ENCODE data around the gene KANSL2. TPM values are rescaled to one million over a fixed set of nuclear protein-coding genes. Genes with fewer than 3 reads are reported as not detected.
A peak's percentile ranks its signal among the peaks of the same experiment; 100 is the strongest.

KANSL2 gene
- total and polyA plus RNA-seq, 9 of the 15 experiments (the other 6 are each of a cell fraction or from before 2014, with no cell fraction given): 41.1 to 89.8 (median 55.4) TPM

- TF ChIP-seq HLTF (IDR thresholded peaks at IDR 0.05) (no peak), ERF (CRISPR knock-in tag; IDR thresholded peaks at IDR 0.05) (no peak), EP300 (IDR thresholded peaks at IDR 0.05; ENCODE audit: low read length) (no peak), RHOXF2B (CRISPR knock-in tag; conservative IDR thresholded peaks at IDR 0.05) (no peak), MTF1 (CRISPR knock-in tag; IDR thresholded peaks at IDR 0.05; ENCODE audit: borderline replicate concordance) (no peak), YY1 (IDR thresholded peaks at IDR 0.05; ENCODE audit: borderline replicate concordance in 1 of 3, control insufficient read depth in 1 of 3, extremely low read depth in 1 of 3, insufficient read depth in 3 of 3, insufficient read length in 1 of 3, insufficient replicate concordance in 2 of 3, low read depth in 1 of 3, low read length in 2 of 3) (no peak), MAFK (IDR thresholded peaks at IDR 0.05; ENCODE audit: low read length) (0 out of 2 replicates have a peak, but pooled peaks have one; percentile 7), ZNF764 (CRISPR knock-in tag; IDR thresholded peaks at IDR 0.05; ENCODE audit: low read depth) (no peak), PRDM10 (IDR thresholded peaks at IDR 0.05; ENCODE audit: partially characterized antibody) (peak; percentile 18), ZNF740 (CRISPR knock-in tag; IDR thresholded peaks at IDR 0.05) (no peak), ZNF740 (tag; IDR thresholded peaks at IDR 0.05) (no peak), USF2 (CRISPR knock-in tag; IDR thresholded peaks at IDR 0.05) (no peak), CREBBP (IDR thresholded peaks at IDR 0.05; ENCODE audit: low read depth, low read length) (no peak), OTX1 (CRISPR knock-in tag; IDR thresholded peaks at IDR 0.05) (no peak), CSDE1 (IDR thresholded peaks at IDR 0.05) (no peak), HES1 (IDR thresholded peaks at IDR 0.05; ENCODE audit: low read depth) (no peak), BMI1 (IDR thresholded peaks at IDR 0.05; ENCODE audit: low read length) (peak; percentile 48; the same call in 1 of the 2 replicates), DEAF1 (CRISPR knock-in tag; IDR thresholded peaks at IDR 0.05) (peak; percentile 98), RAD21 (CRISPR knock-in tag; conservative IDR thresholded peaks at IDR 0.05 in 1 of 2, IDR thresholded peaks at IDR 0.05 in 1 of 2) (peak; percentile 98 to 99), SMC3 (conservative IDR thresholded peaks at IDR 0.05; ENCODE audit: insufficient read depth, low read depth, low read length) (peak; percentile 98), ZNF444 (CRISPR knock-in tag; IDR thresholded peaks at IDR 0.05) (no peak), SMARCA4 (IDR thresholded peaks at IDR 0.05) (no peak)
Observed at GRCh38 chr12:48618541-48618940, 63.5 kb downstream of the KANSL2 start (continued).

Measured in K562 (cell line).